ENCODE data around the gene CLSTN2. TPM values are rescaled to one million over a fixed set of nuclear protein-coding genes. Genes with fewer than 3 reads are reported as not detected.

CLSTN2 gene
- total RNA-seq, 1 experiment from 2014 or later, result not detected

DNA sequence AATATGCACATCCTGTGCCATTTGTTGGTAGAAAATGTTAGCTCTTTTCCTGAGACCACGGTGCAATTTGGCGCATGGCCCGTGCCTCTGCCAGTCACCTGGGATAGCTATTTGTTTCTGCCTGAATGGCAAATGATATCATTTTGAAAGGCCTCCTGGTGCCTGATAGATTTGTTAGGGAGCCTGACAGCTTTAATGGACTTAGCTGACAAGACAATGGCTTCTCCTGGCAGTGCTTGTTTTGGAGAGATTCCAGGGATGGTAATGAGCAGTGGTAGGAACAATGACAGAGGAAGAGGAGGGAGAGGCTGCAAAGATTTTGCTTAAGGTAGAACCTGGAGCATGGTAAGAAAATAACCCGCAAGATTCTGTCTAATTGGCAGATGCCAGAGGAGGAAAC, 268.5 kb downstream of the CLSTN2 start:
- TF ChIP-seq EZH2phosphoT487 (IDR thresholded peaks at IDR 0.05; ENCODE audit: borderline replicate concordance, low read length) (no peak), EZH2 (IDR thresholded peaks at IDR 0.05; ENCODE audit: low read length, unreplicated experiment) (no peak)
- TF ChIP-seq, protein P1, sequence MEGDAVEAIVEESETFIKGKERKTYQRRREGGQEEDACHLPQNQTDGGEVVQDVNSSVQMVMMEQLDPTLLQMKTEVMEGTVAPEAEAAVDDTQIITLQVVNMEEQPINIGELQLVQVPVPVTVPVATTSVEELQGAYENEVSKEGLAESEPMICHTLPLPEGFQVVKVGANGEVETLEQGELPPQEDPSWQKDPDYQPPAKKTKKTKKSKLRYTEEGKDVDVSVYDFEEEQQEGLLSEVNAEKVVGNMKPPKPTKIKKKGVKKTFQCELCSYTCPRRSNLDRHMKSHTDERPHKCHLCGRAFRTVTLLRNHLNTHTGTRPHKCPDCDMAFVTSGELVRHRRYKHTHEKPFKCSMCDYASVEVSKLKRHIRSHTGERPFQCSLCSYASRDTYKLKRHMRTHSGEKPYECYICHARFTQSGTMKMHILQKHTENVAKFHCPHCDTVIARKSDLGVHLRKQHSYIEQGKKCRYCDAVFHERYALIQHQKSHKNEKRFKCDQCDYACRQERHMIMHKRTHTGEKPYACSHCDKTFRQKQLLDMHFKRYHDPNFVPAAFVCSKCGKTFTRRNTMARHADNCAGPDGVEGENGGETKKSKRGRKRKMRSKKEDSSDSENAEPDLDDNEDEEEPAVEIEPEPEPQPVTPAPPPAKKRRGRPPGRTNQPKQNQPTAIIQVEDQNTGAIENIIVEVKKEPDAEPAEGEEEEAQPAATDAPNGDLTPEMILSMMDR (conservative IDR thresholded peaks at IDR 0.05; ENCODE audit: low read depth, low read length), result no peak
- Histone ChIP-seq H4K20me1 (ENCODE audit: low read length) (no peaks in the 10 kb centered on the region), H3K27me3 (ENCODE audit: low read length) (no peaks in the 10 kb centered on the region), H3K36me3 (ENCODE audit: low read depth, low read length) (no peaks in the 10 kb centered on the region), H3K4me1 (ENCODE audit: insufficient read depth, low read length) (no peaks in the 10 kb centered on the region), H3K79me2 (ENCODE audit: low read length) (no peaks in the 10 kb centered on the region), H3K9ac (ENCODE audit: low read length) (no peak overlapping the region), H3F3A (ENCODE audit: low read length, unreplicated experiment) (no peaks in the 10 kb centered on the region), H2AFZ (ENCODE audit: low read length) (no peak overlapping the region), H3K9me2 (replicated peaks; ENCODE audit: low read length) (no peaks in the 10 kb centered on the region), H3K9me3 (ENCODE audit: low read length) (no peaks in the 10 kb centered on the region), H3K27ac (ENCODE audit: low read length) (no peak overlapping the region), H3K4me3 (ENCODE audit: low read length) (no peak overlapping the region), H3K4me2 (ENCODE audit: low read length) (no peak overlapping the region)
- CTCF ChIA-PET, result no interaction called here
- intact Hi-C loops (cut with micrococcal nuclease), result no loop called here
- ATAC-seq (no peak), DNase-seq (no peak)
- POLR2A ChIA-PET (ENCODE audit: unreplicated experiment), result no interaction called here
- no TSS peak for BruUV-seq (replicated peaks)

DNA sequence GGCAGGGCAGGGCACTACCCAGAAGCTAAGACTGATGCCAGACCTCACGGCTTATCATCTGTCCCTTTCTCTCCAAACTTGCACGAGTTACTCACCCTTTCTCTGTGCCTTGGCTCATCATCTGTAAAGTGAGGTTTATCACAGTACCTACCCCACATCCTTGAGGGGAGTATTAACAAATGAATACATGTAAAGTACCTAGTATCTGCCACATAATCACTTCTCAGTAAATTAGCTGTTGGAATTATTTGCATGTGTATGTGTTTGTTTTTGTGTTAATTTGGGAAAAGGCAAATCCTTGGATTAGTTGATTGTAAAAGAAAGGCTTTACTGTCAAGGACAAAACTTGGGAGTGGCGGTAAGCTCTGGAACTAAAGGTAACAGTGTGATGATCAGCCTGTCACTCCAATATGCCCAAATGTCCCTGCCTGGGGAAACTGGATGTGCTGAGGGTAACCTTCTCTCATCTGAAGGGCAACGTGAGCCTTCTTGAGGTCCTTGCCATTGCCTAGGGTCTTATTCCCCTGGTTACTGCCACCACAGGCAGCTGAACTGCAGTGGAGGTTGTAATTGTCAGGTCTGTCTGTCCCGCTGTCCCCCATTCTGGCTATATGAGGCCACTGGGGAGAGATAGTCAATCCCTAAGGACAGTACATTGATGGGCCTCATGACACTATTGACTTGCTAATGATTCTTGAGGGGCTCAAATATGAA, 269.4 kb downstream of the CLSTN2 start:
- ATAC-seq (no peak), DNase-seq (no peak)
- Histone ChIP-seq H3F3A (ENCODE audit: low read length, unreplicated experiment) (no peaks in the 10 kb centered on the region), H2AFZ (ENCODE audit: low read length) (no peak overlapping the region), H3K4me2 (ENCODE audit: low read length) (no peak overlapping the region), H3K36me3 (ENCODE audit: low read depth, low read length) (no peaks in the 10 kb centered on the region), H3K9ac (ENCODE audit: low read length) (no peak overlapping the region), H3K27ac (ENCODE audit: low read length) (no peak overlapping the region), H3K9me3 (ENCODE audit: low read length) (no peaks in the 10 kb centered on the region), H3K27me3 (ENCODE audit: low read length) (no peaks in the 10 kb centered on the region), H3K4me1 (ENCODE audit: insufficient read depth, low read length) (no peaks in the 10 kb centered on the region), H4K20me1 (ENCODE audit: low read length) (no peaks in the 10 kb centered on the region), H3K79me2 (ENCODE audit: low read length) (no peaks in the 10 kb centered on the region), H3K4me3 (ENCODE audit: low read length) (no peak overlapping the region), H3K9me2 (replicated peaks; ENCODE audit: low read length) (no peaks in the 10 kb centered on the region)
- TF ChIP-seq EZH2phosphoT487 (IDR thresholded peaks at IDR 0.05; ENCODE audit: borderline replicate concordance, low read length) (no peak), EZH2 (IDR thresholded peaks at IDR 0.05; ENCODE audit: low read length, unreplicated experiment) (no peak)
- TF ChIP-seq, protein P1 (conservative IDR thresholded peaks at IDR 0.05; ENCODE audit: low read depth, low read length), result no peak
- ChIA-PET POLR2A (ENCODE audit: unreplicated experiment) (no interaction called here), CTCF (no interaction called here)
- intact Hi-C loops (cut with micrococcal nuclease), result no loop called here
- BruUV-seq (replicated peaks), result no TSS peak

DNA sequence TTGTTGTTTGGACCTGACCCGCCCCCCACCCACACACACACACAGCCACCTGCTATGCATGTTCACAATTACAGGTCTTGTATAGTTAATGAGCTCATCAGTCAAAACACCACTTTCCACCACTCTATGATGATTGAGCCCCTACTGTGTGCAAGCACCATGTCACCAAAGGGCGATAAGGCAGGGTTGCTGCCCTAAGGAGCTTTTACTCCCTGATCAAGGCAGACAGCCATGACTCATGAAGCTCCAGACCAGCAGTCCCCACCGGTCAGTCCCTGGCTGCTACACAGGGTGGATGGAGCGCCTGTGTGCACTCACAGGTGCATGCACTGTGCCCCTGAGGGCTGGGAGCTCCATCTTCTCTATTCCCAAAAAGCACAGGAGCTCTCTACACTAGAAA, 270.6 kb downstream of the CLSTN2 start:
- H3K4me3 ChIP-seq (ENCODE audit: low read length), result no peak overlapping the region
- CTCF ChIA-PET, result no interaction called here
- no peaks in the 10 kb centered on the region for H3K79me2 ChIP-seq (ENCODE audit: low read length)
- TF ChIP-seq, protein P1 (conservative IDR thresholded peaks at IDR 0.05; ENCODE audit: low read depth, low read length), result no peak
- TF ChIP-seq EZH2phosphoT487 (IDR thresholded peaks at IDR 0.05; ENCODE audit: borderline replicate concordance, low read length), result no peak
- TF ChIP-seq EZH2 (IDR thresholded peaks at IDR 0.05; ENCODE audit: low read length, unreplicated experiment), result no peak
- no peaks in the 10 kb centered on the region for H3K9me3 ChIP-seq (ENCODE audit: low read length)
- no peak overlapping the region for H3K27ac ChIP-seq (ENCODE audit: low read length)
- H3K9me2 ChIP-seq (replicated peaks; ENCODE audit: low read length), result no peaks in the 10 kb centered on the region
- intact Hi-C loops (cut with micrococcal nuclease), result no loop called here
- no peaks in the 10 kb centered on the region for H4K20me1 ChIP-seq (ENCODE audit: low read length)
- DNase-seq (no peak), ATAC-seq (no peak)
- no peaks in the 10 kb centered on the region for H3K27me3 ChIP-seq (ENCODE audit: low read length)
- H3K4me2 ChIP-seq (ENCODE audit: low read length), result no peak overlapping the region
- POLR2A ChIA-PET (ENCODE audit: unreplicated experiment), result no interaction called here
- no peaks in the 10 kb centered on the region for H3F3A ChIP-seq (ENCODE audit: low read length, unreplicated experiment)
- BruUV-seq (replicated peaks), result no TSS peak
- no peaks in the 10 kb centered on the region for H3K4me1 ChIP-seq (ENCODE audit: insufficient read depth, low read length)
- H3K36me3 ChIP-seq (ENCODE audit: low read depth, low read length), result no peaks in the 10 kb centered on the region
- no peak overlapping the region for H3K9ac ChIP-seq (ENCODE audit: low read length)
- H2AFZ ChIP-seq (ENCODE audit: low read length), result no peak overlapping the region

Data from PC-3 (cell line).